Smooth muscle cell (in vitro differentiated cells): ENCODE results near the gene KCNE3. TPM values are rescaled to one million over a fixed set of nuclear protein-coding genes. Genes with fewer than 3 reads are reported as not detected.

Experiments
- DNase-seq: peaks from one replicate; lab custom pipeline; 2025; ENCODE audit not compliant: unreplicated experiment; lab: John Stamatoyannopoulos, UW
- H2AFZ ChIP-seq: fragments of 200-600 bp; sonication (generic); 2 replicates; pipeline ENCODE4 v1.6.0; 2016; ENCODE audit warnings: antibody characterized with exemption, low read depth, mild to moderate bottlenecking
- H3F3A ChIP-seq: fragments of 200-600 bp; sonication (generic); 2 replicates; pipeline ENCODE4 v1.6.0; 2017; ENCODE audit warnings: antibody characterized with exemption, low read depth
- H3K27ac ChIP-seq: fragments of 200-600 bp; sonication (generic); 2 replicates; pipeline ENCODE4 v1.5.1; 2016; ENCODE audit warnings: low read depth, mild to moderate bottlenecking
- H3K27me3 ChIP-seq: fragments of 200-600 bp; sonication (generic); 2 replicates; pipeline ENCODE4 v1.6.1; 2016; ENCODE audit warnings: low read depth, mild to moderate bottlenecking
- H3K36me3 ChIP-seq: fragments of 200-600 bp; sonication (generic); 2 replicates; pipeline ENCODE4 v1.5.1; 2016; ENCODE audit warnings: low read depth
- H3K4me1 ChIP-seq: fragments of 200-600 bp; sonication (generic); 2 replicates; pipeline ENCODE4 v1.5.1; 2016; ENCODE audit warnings: low read depth
- H3K4me2 ChIP-seq: fragments of 200-600 bp; sonication (generic); 2 replicates; pipeline ENCODE4 v1.6.0; 2016; ENCODE audit warnings: mild to moderate bottlenecking
- H3K4me3 ChIP-seq: fragments of 200-600 bp; sonication (generic); 2 replicates; pipeline ENCODE4 v1.5.1; 2016; ENCODE audit warnings: mild to moderate bottlenecking
- H3K79me2 ChIP-seq: fragments of 200-600 bp; sonication (generic); 2 replicates; pipeline ENCODE4 v1.6.0; 2016; ENCODE audit warnings: low read depth, mild to moderate bottlenecking
- H3K9ac ChIP-seq: fragments of 200-600 bp; sonication (generic); 2 replicates; pipeline ENCODE4 v1.6.0; 2016; ENCODE audit warnings: low read depth
- H3K9me3 ChIP-seq: fragments of 200-600 bp; sonication (generic); replicated peaks from 2 replicates; pipeline ENCODE4 v1.5.1; 2016; ENCODE audit warnings: low read depth
- H4K20me1 ChIP-seq: fragments of 200-600 bp; sonication (generic); 2 replicates; pipeline ENCODE4 v1.6.0; 2016; ENCODE audit warnings: low read depth
- WGBS: methylation state at CpG from one replicate; pipeline ENCODE4 v1.1.7; 2016; ENCODE audit warnings: low lambda C conversion rate; 5-methylcytosine and 5-hydroxymethylcytosine counted together
- polyA plus RNA-seq: library from polyadenylated mRNA; unstranded; fragments of >200 nt; fragmentation: Nextera tagmentation; extraction: Ambion mirVana; gene quantifications from 2 replicates; pipeline ENCODE4 v1.2.1, GENCODE V29; 2016
- total RNA-seq: library from RNA; depleted of rRNA; stranded (reverse); fragments of >200 nt; gene quantifications from 2 replicates; pipeline ENCODE4 v1.2.3, GENCODE V29; 2014
- TF ChIP-seq, protein P1 (sequence below): fragments of 200-600 bp; sonication (generic); IDR thresholded peaks from 2 replicates; pipeline ENCODE4 v1.5.1; 2017; ENCODE audit warnings: borderline replicate concordance, mild to moderate bottlenecking, antibody characterized with exemption; ENCODE audit not compliant: insufficient read depth, poor library complexity, severe bottlenecking

KCNE3 gene
- total and polyA plus RNA-seq, 2 experiments from 2014 or later = 3.9 to 5.1 TPM

DNA sequence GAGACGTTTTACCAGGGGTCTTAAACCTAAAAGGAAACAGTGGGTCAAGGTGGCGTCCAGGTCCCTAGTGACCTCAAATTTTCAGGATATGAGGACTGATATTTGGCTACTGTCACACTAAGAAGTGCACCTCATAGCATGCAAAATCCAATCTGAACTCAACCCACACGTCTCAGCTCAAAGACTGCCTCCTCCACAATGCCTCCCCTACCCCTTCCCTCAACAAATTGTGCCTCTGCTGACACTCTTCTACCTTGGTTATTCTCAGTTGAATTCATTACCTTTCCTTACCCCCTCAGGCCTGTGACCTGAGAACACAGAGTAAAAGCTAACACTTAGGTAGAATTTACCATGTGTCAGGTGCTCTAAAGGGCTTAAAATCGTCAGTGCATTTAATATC, 38.6 kb upstream of the KCNE3 start:
- TF ChIP-seq, protein P1, sequence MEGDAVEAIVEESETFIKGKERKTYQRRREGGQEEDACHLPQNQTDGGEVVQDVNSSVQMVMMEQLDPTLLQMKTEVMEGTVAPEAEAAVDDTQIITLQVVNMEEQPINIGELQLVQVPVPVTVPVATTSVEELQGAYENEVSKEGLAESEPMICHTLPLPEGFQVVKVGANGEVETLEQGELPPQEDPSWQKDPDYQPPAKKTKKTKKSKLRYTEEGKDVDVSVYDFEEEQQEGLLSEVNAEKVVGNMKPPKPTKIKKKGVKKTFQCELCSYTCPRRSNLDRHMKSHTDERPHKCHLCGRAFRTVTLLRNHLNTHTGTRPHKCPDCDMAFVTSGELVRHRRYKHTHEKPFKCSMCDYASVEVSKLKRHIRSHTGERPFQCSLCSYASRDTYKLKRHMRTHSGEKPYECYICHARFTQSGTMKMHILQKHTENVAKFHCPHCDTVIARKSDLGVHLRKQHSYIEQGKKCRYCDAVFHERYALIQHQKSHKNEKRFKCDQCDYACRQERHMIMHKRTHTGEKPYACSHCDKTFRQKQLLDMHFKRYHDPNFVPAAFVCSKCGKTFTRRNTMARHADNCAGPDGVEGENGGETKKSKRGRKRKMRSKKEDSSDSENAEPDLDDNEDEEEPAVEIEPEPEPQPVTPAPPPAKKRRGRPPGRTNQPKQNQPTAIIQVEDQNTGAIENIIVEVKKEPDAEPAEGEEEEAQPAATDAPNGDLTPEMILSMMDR = no peak
- 88% methylated on average over 4 of the region's 4 CpGs for WGBS
- Histone ChIP-seq H3K79me2 (no peaks in the 10 kb centered on the region), H4K20me1 (no peaks in the 10 kb centered on the region), H3K9me3 (no peaks in the 10 kb centered on the region), H3K4me3 (no peak overlapping the region), H3K27ac (no peak overlapping the region), H3K4me1 (no peaks in the 10 kb centered on the region), H3K27me3 (no peaks in the 10 kb centered on the region), H3K9ac (no peak overlapping the region), H3K4me2 (no peak overlapping the region), H2AFZ (no peak overlapping the region), H3K36me3 (no peaks in the 10 kb centered on the region), H3F3A (peaks cover 6% of the 10 kb centered on the region)
- no peak for DNase-seq

DNA sequence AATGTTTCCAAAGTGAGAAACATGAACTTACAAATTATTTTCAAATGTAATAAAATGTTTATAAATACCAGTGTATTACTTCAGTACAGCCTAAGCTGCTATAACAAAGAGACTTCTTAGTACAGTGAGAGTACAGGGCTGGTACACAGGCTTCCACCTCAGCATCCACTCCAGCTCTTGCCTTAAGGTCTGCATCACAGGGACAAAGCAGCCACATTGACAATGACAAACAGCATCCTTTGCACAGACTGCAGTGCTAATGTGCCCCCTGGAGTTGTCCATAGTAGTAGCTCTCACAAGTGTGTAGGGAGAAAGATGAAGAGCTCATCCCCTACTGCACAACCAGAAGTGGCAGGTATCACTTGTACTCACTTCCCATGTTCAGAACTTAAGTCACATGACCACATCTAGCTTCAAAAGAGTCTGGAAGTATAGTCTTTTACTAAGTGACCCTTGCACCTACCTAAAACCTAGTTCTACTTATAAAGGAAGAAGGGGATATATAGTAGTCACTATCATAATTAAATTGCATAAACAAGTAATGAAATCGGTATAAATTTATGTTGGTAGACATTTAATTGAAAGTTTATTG, 36.8 kb upstream of the KCNE3 start:
- Histone ChIP-seq H2AFZ (no peak overlapping the region), H3K4me1 (no peaks in the 10 kb centered on the region), H3K27me3 (no peaks in the 10 kb centered on the region), H3K27ac (peak overlapping the region; percentile 91), H3F3A (peaks cover 6% of the 10 kb centered on the region), H4K20me1 (no peaks in the 10 kb centered on the region), H3K9ac (no peak overlapping the region), H3K79me2 (no peaks in the 10 kb centered on the region), H3K36me3 (no peaks in the 10 kb centered on the region), H3K4me3 (no peak overlapping the region), H3K4me2 (peak overlapping the region; percentile 42), H3K9me3 (no peaks in the 10 kb centered on the region)
- no peak for DNase-seq
- WGBS = 100% methylated on average over 1 of the region's 1 CpG
- TF ChIP-seq, protein P1 = no peak

DNA sequence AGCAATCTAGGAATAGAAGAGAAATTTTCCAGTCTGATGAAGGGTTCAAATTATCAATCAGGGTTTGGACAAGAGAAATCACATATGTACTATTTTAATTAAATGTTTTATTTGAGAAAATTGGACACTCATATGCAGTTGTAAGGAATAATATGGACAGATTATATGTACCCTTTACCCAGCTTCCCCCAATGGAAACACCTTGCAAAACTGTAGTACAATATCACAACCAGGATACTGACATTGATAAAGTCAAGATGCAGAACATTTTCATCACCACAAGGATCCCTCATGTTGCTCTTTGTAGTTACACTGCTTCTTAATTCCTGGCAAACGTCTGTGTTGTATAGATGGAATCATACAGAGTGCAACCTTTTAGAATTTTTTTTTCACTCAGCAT, 27.6 kb upstream of the KCNE3 start:
- no peak for DNase-seq
- 98% methylated on average over 1 of the region's 1 CpG for WGBS
- no peaks in the 10 kb centered on the region for H3K9me3 ChIP-seq
- H3K27ac ChIP-seq = no peak overlapping the region
- H3K36me3 ChIP-seq = no peaks in the 10 kb centered on the region
- H3F3A ChIP-seq = no peaks in the 10 kb centered on the region
- H4K20me1 ChIP-seq = no peaks in the 10 kb centered on the region
- no peaks in the 10 kb centered on the region for H3K79me2 ChIP-seq
- no peak overlapping the region for H3K4me3 ChIP-seq
- no peak overlapping the region for H3K4me2 ChIP-seq
- TF ChIP-seq, protein P1 = no peak
- no peak overlapping the region for H3K9ac ChIP-seq
- H2AFZ ChIP-seq = no peak overlapping the region
- H3K4me1 ChIP-seq = no peaks in the 10 kb centered on the region
- no peaks in the 10 kb centered on the region for H3K27me3 ChIP-seq

DNA sequence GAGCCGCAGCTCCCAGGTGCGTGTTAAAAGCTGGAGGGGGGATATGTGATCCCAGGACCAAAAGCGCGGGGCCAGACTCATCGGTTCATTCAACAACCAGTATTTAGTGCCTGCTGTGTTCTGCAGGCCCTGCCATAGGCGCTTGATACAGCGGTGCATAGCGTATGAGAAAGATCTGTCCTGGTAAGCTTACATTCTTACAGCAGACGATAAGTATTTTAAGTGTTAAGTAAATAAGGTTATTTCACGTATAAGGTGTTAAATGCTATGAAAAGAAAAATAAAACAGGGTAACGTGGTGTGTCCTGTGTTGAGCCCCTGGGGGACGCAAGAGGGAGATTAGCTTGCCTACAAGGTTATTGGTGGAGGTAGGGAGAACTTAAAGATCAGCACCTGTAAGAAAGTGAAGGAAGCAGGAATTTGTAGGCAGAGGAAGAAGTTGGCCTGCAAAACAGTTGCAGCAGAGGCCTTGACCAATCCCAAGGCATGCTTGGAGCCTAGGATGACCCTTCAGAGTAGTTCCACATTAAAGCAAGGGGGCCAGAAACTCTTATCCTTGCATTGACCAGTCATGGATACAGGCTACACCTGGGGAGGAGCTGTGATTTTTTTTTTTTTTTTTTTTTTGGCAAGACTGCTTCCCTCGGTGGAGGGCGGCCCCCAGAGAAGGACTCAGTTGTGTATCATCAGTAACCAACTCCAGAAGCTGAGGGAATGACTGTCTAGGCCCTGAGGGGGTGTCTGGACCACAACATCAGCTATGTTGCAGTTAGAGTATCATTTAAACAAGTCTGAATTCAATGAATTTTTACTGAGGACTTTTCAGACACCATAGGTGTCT, 26.7 kb upstream of the KCNE3 start:
- no peaks in the 10 kb centered on the region for H3K79me2 ChIP-seq
- WGBS = 15% methylated on average over 14 of the region's 14 CpGs
- peak overlapping the region; percentile 93 for H2AFZ ChIP-seq
- H3K4me1 ChIP-seq = no peaks in the 10 kb centered on the region
- H3K4me2 ChIP-seq = peak overlapping the region; percentile 81
- peak overlapping the region; percentile 67 for H3K27ac ChIP-seq
- TF ChIP-seq, protein P1 = no peak
- peak overlapping the region; percentile 65 for H3K9ac ChIP-seq
- H3F3A ChIP-seq = no peaks in the 10 kb centered on the region
- no peaks in the 10 kb centered on the region for H3K36me3 ChIP-seq
- no peaks in the 10 kb centered on the region for H4K20me1 ChIP-seq
- H3K4me3 ChIP-seq = peak overlapping the region; percentile 81
- DNase-seq = no peak
- H3K9me3 ChIP-seq = no peaks in the 10 kb centered on the region
- no peaks in the 10 kb centered on the region for H3K27me3 ChIP-seq
